Measurements from ENCODE around the gene METTL9. TPM values are rescaled to one million over a fixed set of nuclear protein-coding genes. Genes with fewer than 3 reads are reported as not detected.
"Not testable (repeated sequence)": the region's sequence is repeated elsewhere in the genome, so short reads cannot be mapped to it uniquely, and the experiment has no call there.

The METTL9 gene
- total RNA-seq, 1 experiment from 2014 or later = 50.7 TPM

GRCh38 chr16:21574372-21574771, 25.0 kb upstream of the METTL9 start:
- H3K4me3 ChIP-seq (ENCODE audit: low read depth, low read length) = no peak overlapping the region
- CTCF ChIA-PET = interaction anchor here (0.5 kb wide), 1 partner anchor 627 kb away, joined by 5 read pairs; no protein-coding TSS in a partner anchor
- H3K4me1 ChIP-seq = no peaks in the 10 kb centered on the region
- H3K9me3 ChIP-seq = no peaks in the 10 kb centered on the region
- no peaks in the 10 kb centered on the region for H3K4me1 Mint-ChIP-seq (ENCODE audit: low read depth, unreplicated experiment)
- POLR2A ChIA-PET = no interaction called here
- no peaks in the 10 kb centered on the region for H3K9me3 Mint-ChIP-seq (ENCODE audit: unreplicated experiment)
- H3K27me3 Mint-ChIP-seq (ENCODE audit: insufficient read depth, unreplicated experiment) = peaks cover 18% of the 10 kb centered on the region
- H3K4me3 Mint-ChIP-seq (ENCODE audit: unreplicated experiment) = no peak overlapping the region
- no peak overlapping the region for H3K27ac Mint-ChIP-seq (ENCODE audit: unreplicated experiment)
- BruUV-seq (replicated peaks) = no TSS peak
- DNase-seq = no peak
- no peaks in the 10 kb centered on the region for H3K36me3 ChIP-seq (ENCODE audit: control insufficient read depth, insufficient read depth, low read length)
- no peaks in the 10 kb centered on the region for H3K36me3 Mint-ChIP-seq (ENCODE audit: insufficient read depth, unreplicated experiment)
- intact Hi-C loops (cut with micrococcal nuclease; ENCODE audit: unreplicated experiment) = no loop called here
- H3K27me3 ChIP-seq (replicated peaks; ENCODE audit: control insufficient read depth, insufficient read depth, low read length) = no peaks in the 10 kb centered on the region
- no peak for TF ChIP-seq CTCF (IDR thresholded peaks at IDR 0.05; ENCODE audit: insufficient read depth in 1 of 2, low read depth in 1 of 2, low read length in 1 of 2, severe bottlenecking in 1 of 2, unreplicated experiment in 1 of 2)

- DNase-seq; CTCF ChIA-PET; H3K4me3 Mint-ChIP-seq (ENCODE audit: unreplicated experiment); H3K36me3 Mint-ChIP-seq (ENCODE audit: insufficient read depth, unreplicated experiment); BruUV-seq (replicated peaks); H3K4me1 Mint-ChIP-seq (ENCODE audit: low read depth, unreplicated experiment); intact Hi-C loops (cut with micrococcal nuclease; ENCODE audit: unreplicated experiment); H3K4me3 ChIP-seq (ENCODE audit: low read depth, low read length); H3K9me3 ChIP-seq; POLR2A ChIA-PET; H3K9me3 Mint-ChIP-seq (ENCODE audit: unreplicated experiment); H3K27me3 ChIP-seq (replicated peaks; ENCODE audit: control insufficient read depth, insufficient read depth, low read length); H3K27ac Mint-ChIP-seq (ENCODE audit: unreplicated experiment); H3K4me1 ChIP-seq; H3K36me3 ChIP-seq (ENCODE audit: control insufficient read depth, insufficient read depth, low read length): not testable (repeated sequence)
- H3K27me3 Mint-ChIP-seq (ENCODE audit: insufficient read depth, unreplicated experiment) = peaks cover 18% of the 10 kb centered on the region
These were observed 23.1 kb upstream of the METTL9 start for GRCh38 chr16:21576323-21576722.

GRCh38 chr16:21577487-21577886, 21.9 kb upstream of the METTL9 start:
- CTCF ChIA-PET = interaction anchor here (0.5 kb wide), 1 partner anchor 13 kb away, joined by 5 read pairs; no protein-coding TSS in a partner anchor
- H3K9me3 ChIP-seq; intact Hi-C loops (cut with micrococcal nuclease; ENCODE audit: unreplicated experiment); H3K4me3 Mint-ChIP-seq (ENCODE audit: unreplicated experiment); H3K4me1 Mint-ChIP-seq (ENCODE audit: low read depth, unreplicated experiment); POLR2A ChIA-PET; H3K36me3 ChIP-seq (ENCODE audit: control insufficient read depth, insufficient read depth, low read length); H3K27me3 ChIP-seq (replicated peaks; ENCODE audit: control insufficient read depth, insufficient read depth, low read length); H3K9me3 Mint-ChIP-seq (ENCODE audit: unreplicated experiment); H3K27ac Mint-ChIP-seq (ENCODE audit: unreplicated experiment); DNase-seq; H3K4me1 ChIP-seq; H3K4me3 ChIP-seq (ENCODE audit: low read depth, low read length); BruUV-seq (replicated peaks); H3K36me3 Mint-ChIP-seq (ENCODE audit: insufficient read depth, unreplicated experiment): not testable (repeated sequence)
- H3K27me3 Mint-ChIP-seq (ENCODE audit: insufficient read depth, unreplicated experiment) = peaks cover 18% of the 10 kb centered on the region

- H3K9me3 ChIP-seq; H3K4me1 Mint-ChIP-seq (ENCODE audit: low read depth, unreplicated experiment); H3K4me1 ChIP-seq; POLR2A ChIA-PET; intact Hi-C loops (cut with micrococcal nuclease; ENCODE audit: unreplicated experiment); CTCF ChIA-PET; H3K36me3 ChIP-seq (ENCODE audit: control insufficient read depth, insufficient read depth, low read length); DNase-seq; H3K4me3 ChIP-seq (ENCODE audit: low read depth, low read length); H3K9me3 Mint-ChIP-seq (ENCODE audit: unreplicated experiment); H3K27me3 ChIP-seq (replicated peaks; ENCODE audit: control insufficient read depth, insufficient read depth, low read length); H3K36me3 Mint-ChIP-seq (ENCODE audit: insufficient read depth, unreplicated experiment); H3K27ac Mint-ChIP-seq (ENCODE audit: unreplicated experiment); H3K4me3 Mint-ChIP-seq (ENCODE audit: unreplicated experiment); BruUV-seq (replicated peaks): not testable (repeated sequence)
- peaks cover 18% of the 10 kb centered on the region for H3K27me3 Mint-ChIP-seq (ENCODE audit: insufficient read depth, unreplicated experiment)
These were observed 21.1 kb upstream of the METTL9 start for GRCh38 chr16:21578311-21578710.

GRCh38 chr16:21580131-21580530, 19.2 kb upstream of the METTL9 start:
- H3K36me3 Mint-ChIP-seq (ENCODE audit: insufficient read depth, unreplicated experiment); DNase-seq; H3K4me3 ChIP-seq (ENCODE audit: low read depth, low read length); H3K36me3 ChIP-seq (ENCODE audit: control insufficient read depth, insufficient read depth, low read length); H3K9me3 ChIP-seq; H3K27me3 ChIP-seq (replicated peaks; ENCODE audit: control insufficient read depth, insufficient read depth, low read length); BruUV-seq (replicated peaks); H3K27ac Mint-ChIP-seq (ENCODE audit: unreplicated experiment); H3K9me3 Mint-ChIP-seq (ENCODE audit: unreplicated experiment); intact Hi-C loops (cut with micrococcal nuclease; ENCODE audit: unreplicated experiment); POLR2A ChIA-PET; CTCF ChIA-PET; H3K4me1 Mint-ChIP-seq (ENCODE audit: low read depth, unreplicated experiment); H3K4me3 Mint-ChIP-seq (ENCODE audit: unreplicated experiment); H3K4me1 ChIP-seq: not testable (repeated sequence)
- peaks cover 18% of the 10 kb centered on the region for H3K27me3 Mint-ChIP-seq (ENCODE audit: insufficient read depth, unreplicated experiment)

Measured in Caco-2 (cell line).